Stimulated activated effector memory CD8-positive, alpha-beta T cell treated with anti-CD3 and anti-CD28 coated beads, Interleukin-12 subunit alpha, Interleukin-12 subunit beta, amount 100 ng/mL, for 72 hours (primary cell): Measurements from ENCODE around the gene LRRC40.
A peak's percentile ranks its signal among the peaks of the same experiment; 100 is the strongest.
"Not testable (repeated sequence)": the region's sequence is repeated elsewhere in the genome, so short reads cannot be mapped to it uniquely, and the experiment has no call there.

Experiments used
- ATAC-seq: fragments of 150-1000 bp; cut with Tn5 transposase; 2 replicates; pipeline ENCODE4 v1.10.0; 2021
- DNase-seq, 2 donors: peaks; one replicate each; pipeline ENCODE4 v3.0.0; 2021 to 2022; ENCODE audit warnings: low spot score in 2 of 2
- H3K27ac Mint-ChIP-seq: one replicate; pipeline ENCODE4 v1.8.0; 2022; ENCODE audit warnings: mild to moderate bottlenecking, mixed read lengths
- H3K36me3 Mint-ChIP-seq: one replicate; pipeline ENCODE4 v1.8.0; 2022; ENCODE audit warnings: mild to moderate bottlenecking, mixed read lengths
- H3K4me1 Mint-ChIP-seq: one replicate; pipeline ENCODE4 v1.8.0; 2022; ENCODE audit warnings: mixed read lengths
- H3K4me3 Mint-ChIP-seq: one replicate; pipeline ENCODE4 v1.8.0; 2022; ENCODE audit warnings: mild to moderate bottlenecking, mixed read lengths
- H3K9me3 Mint-ChIP-seq: one replicate; pipeline ENCODE4 v1.8.0; 2022; ENCODE audit warnings: mixed read lengths

Gene LRRC40

DNA sequence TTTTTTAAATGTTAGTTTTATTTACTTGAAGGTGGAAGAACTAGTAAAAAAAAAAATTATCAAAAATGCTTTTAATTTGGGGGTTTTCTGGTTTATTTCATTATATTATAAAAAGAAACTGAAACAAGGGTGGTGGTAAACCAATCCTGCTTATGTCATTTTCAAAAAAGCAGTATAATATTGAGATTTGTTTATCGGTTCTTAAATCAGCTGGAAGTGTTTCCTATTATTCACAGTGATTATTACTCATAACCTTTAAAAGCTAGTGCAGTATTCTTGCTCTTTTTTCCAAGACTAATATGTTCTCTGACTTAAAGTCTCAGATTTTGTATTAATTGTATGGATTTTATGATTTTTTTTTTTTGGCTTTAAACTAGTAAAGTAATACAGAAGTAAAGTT is 5.4 kb upstream of the LRRC40 start:
- peaks cover 67% of the 10 kb centered on the region for H3K36me3 Mint-ChIP-seq
- no peak for DNase-seq
- H3K9me3 Mint-ChIP-seq, result no peaks in the 10 kb centered on the region
- no peak overlapping the region for H3K4me3 Mint-ChIP-seq
- peaks cover 22% of the 10 kb centered on the region for H3K4me1 Mint-ChIP-seq
- H3K27ac Mint-ChIP-seq, result no peak overlapping the region
- ATAC-seq, result peak; percentile 79

DNA sequence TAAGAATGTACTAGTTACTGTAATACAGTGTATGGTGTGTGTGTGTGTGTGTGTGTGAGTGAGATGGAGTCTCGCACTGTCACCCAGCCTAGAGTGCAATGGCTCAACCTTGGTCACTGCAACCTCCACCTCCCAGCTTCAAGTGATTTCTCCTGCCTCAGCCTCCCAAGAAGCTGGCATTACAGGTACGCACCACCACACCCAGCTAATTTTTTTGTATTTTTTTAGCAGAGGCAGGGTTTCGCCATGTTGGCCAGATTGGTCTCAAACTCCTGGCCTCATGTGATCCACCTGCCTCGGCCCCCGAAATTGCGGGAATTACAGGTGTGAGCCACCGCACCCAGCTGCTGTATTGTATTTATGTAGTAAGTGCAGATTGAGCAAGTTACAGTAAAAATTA is 2.9 kb upstream of the LRRC40 start:
- no peak overlapping the region for H3K4me3 Mint-ChIP-seq
- DNase-seq, result no peak
- peaks cover 66% of the 10 kb centered on the region for H3K36me3 Mint-ChIP-seq
- no peak for ATAC-seq
- H3K9me3 Mint-ChIP-seq, result no peaks in the 10 kb centered on the region
- H3K27ac Mint-ChIP-seq, result no peak overlapping the region
- peaks cover 38% of the 10 kb centered on the region for H3K4me1 Mint-ChIP-seq

DNA sequence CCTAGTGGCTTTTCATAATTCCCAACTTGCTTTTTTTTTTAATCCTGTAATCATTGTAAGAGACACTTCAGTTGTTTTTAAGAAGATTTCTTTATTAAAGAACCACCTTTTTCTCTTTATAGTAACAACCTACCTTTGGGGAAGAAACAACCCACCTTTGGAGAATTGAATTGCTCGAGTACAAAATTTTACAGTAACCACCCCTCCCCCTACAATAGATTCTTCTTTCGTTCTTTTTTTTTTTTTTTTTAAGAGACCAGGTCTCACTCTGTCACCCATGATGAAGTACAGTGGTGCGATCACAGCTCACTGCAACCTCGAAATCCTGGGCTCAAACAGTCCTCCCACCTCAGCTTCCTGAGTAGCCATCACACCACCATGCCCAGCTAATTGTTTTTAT is 2.1 kb upstream of the LRRC40 start:
- peak overlapping the region; percentile 73 for H3K27ac Mint-ChIP-seq
- DNase-seq, result no peak
- H3K4me3 Mint-ChIP-seq, result peak overlapping the region; percentile 95
- no peaks in the 10 kb centered on the region for H3K9me3 Mint-ChIP-seq
- peaks cover 60% of the 10 kb centered on the region for H3K36me3 Mint-ChIP-seq
- H3K4me1 Mint-ChIP-seq, result peaks cover 43% of the 10 kb centered on the region
- no peak for ATAC-seq

DNA sequence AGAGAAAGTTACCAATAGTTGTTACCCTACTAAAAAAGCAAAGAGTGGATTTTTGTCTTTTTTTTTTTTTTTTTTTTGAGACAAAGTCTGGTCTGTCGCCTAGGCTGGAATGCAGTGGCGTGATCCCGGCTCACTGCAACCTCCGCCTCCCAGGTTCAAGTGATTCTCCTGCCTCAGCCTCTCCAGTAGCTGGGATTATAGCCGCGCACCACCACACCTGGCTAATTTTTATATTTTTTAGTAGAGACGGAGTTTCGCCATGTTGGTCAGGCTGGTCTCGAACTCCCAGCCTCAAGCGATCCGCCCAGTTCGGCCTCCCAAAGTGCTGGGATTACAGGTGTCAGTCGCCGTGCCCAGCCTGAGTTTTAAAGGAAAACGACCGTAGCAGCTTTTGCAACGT is 1.5 kb upstream of the LRRC40 start:
- not testable (repeated sequence) for H3K9me3 Mint-ChIP-seq, DNase-seq, ATAC-seq
- H3K36me3 Mint-ChIP-seq, result peaks cover 54% of the 10 kb centered on the region
- peaks cover 49% of the 10 kb centered on the region for H3K4me1 Mint-ChIP-seq
- H3K4me3 Mint-ChIP-seq, result peak overlapping the region; percentile 95
- H3K27ac Mint-ChIP-seq, result peak overlapping the region; percentile 97

DNA sequence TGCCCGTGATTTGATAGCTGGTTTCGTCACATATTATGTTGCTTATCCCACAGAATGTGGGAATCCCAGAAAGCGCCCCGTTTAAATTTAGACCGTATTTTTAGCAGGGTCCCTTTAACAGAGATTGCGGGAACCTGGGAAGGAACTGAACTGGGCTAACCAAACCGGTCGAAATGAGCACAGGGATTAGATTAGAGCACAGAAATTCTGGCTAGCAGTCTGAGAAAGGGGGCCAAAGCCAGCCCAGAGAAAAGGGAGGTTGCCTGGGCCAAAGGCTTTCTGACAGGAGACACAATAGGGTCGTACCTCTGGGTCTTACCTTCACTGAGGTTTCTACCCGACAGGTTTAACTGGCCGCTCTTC is 327 bp downstream of the LRRC40 start:
- no peak for DNase-seq
- peak; percentile 39 for ATAC-seq
- H3K36me3 Mint-ChIP-seq, result peaks cover 50% of the 10 kb centered on the region
- H3K27ac Mint-ChIP-seq, result peak overlapping the region; percentile 97
- H3K4me1 Mint-ChIP-seq, result peaks cover 44% of the 10 kb centered on the region
- H3K9me3 Mint-ChIP-seq, result no peaks in the 10 kb centered on the region
- peak overlapping the region; percentile 95 for H3K4me3 Mint-ChIP-seq

DNA sequence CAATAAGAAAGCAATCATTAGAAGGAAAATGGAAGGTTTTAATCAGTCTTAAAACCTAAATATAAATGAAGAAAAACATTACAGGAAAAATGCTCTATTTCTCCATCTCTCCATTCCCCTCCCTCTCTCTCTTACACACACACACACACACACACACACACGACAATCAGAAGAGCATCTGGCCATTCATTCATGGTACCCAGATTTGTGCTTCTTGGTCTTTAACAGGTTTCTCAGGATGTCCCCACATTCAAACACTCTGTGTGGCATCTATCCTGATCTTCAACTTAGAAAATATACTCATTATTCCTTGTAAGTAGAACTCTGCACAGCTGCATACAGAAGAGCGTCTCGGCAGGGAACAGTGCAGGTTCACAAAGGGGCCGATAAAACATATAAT is 779 bp downstream of the LRRC40 start:
- Mint-ChIP-seq H3K9me3 (no peaks in the 10 kb centered on the region), H3K4me1 (peaks cover 42% of the 10 kb centered on the region), H3K4me3 (peak overlapping the region; percentile 95), H3K27ac (peak overlapping the region; percentile 97), H3K36me3 (peaks cover 46% of the 10 kb centered on the region)
- no peak for ATAC-seq
- DNase-seq, result no peak

DNA sequence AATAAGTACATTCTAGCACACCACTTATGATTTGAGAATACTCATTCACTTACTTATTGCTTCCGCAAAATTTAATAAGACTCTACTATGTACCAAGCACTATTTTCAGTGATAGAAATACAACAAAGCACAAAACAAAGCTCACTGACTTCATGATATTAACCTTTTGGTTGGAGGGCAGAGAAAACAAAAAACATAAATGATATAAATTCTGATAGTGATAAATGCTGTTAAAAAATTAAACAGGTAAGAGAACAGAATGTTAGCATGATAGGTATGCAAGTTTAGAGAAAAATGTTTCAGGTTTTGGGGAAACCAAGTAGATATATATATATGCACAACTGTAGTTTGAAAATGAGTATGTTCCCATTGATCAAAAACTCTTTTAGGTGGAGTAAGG is 1.2 kb downstream of the LRRC40 start:
- DNase-seq (no peak), ATAC-seq (no peak)
- H3K4me1 Mint-ChIP-seq, result peaks cover 39% of the 10 kb centered on the region
- H3K36me3 Mint-ChIP-seq, result peaks cover 42% of the 10 kb centered on the region
- peak overlapping the region; percentile 97 for H3K27ac Mint-ChIP-seq
- no peaks in the 10 kb centered on the region for H3K9me3 Mint-ChIP-seq
- H3K4me3 Mint-ChIP-seq, result peak overlapping the region; percentile 95

DNA sequence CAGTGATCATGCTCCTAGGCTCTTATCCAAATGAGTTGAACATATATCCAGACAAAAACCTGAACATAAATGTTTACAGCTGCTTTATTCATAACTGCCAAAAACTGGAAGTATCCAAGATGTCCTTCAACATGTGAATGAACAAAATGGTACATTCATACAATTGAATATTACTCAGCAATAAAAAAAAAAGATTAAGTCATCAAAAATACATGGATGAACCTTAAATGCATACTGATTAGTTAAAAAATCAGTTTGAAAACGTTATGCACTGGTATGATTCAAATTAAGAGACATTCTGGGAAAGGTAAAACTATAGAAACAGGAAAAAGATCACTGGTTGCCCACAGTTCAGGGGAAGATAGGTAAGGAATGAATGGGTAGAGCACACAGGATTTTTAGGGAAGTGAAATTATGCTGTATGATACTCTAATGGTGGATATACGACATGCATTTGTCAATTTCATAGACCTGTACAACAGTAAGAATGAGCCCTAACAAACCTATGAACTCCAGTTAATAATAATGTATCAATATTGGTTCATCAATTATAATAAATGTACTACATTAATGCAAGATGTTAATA is 3.1 kb downstream of the LRRC40 start:
- H3K36me3 Mint-ChIP-seq, result peaks cover 23% of the 10 kb centered on the region
- no peak overlapping the region for H3K27ac Mint-ChIP-seq
- H3K4me3 Mint-ChIP-seq, result no peak overlapping the region
- peaks cover 29% of the 10 kb centered on the region for H3K4me1 Mint-ChIP-seq
- ATAC-seq (no peak), DNase-seq (no peak)
- H3K9me3 Mint-ChIP-seq, result no peaks in the 10 kb centered on the region

DNA sequence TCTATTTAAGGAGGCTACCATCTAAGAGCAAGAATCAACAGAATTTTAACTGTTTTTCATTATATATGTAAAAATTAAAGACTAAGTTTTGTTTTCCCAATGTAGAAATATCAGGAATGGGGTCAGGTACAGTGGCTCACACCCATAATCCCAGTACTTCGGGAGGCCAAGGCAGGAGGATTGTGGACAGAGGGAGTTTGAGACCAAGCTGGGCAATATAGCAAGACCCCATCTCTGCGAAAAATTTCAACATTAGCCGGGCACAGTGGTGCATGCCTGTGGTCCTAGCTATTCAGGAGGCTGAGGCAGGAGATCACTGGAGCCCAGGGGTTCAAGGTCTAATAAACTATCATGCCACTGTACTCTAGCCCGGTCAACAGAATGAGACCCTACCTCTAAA is 5.3 kb downstream of the LRRC40 start:
- no peak for ATAC-seq
- DNase-seq, result no peak
- Mint-ChIP-seq H3K27ac (no peak overlapping the region), H3K4me3 (no peak overlapping the region), H3K9me3 (no peaks in the 10 kb centered on the region), H3K4me1 (peaks cover 27% of the 10 kb centered on the region), H3K36me3 (peaks cover 11% of the 10 kb centered on the region)

DNA sequence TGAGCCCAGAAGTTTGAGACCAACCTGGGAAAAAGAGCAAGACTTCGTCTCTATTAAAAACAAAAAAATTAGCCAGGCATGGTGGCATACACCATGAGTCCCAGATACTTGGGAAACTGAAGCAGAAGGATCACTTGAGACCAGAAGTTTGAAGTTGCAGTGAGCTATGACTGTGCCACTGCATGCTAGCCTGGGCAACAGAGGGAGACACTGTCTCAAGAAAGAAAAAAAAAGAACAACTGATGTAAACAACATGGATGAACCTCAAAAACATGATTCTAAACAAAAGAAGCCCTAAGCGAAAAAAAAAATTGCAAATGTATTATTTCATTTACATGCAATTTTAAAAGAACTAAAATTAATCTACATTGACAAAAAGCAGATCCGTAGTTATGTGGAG is 9.0 kb downstream of the LRRC40 start:
- H3K9me3 Mint-ChIP-seq, result no peaks in the 10 kb centered on the region
- ATAC-seq (no peak), DNase-seq (no peak)
- peaks cover 8% of the 10 kb centered on the region for H3K36me3 Mint-ChIP-seq
- no peaks in the 10 kb centered on the region for H3K4me1 Mint-ChIP-seq
- H3K4me3 Mint-ChIP-seq, result no peak overlapping the region
- no peak overlapping the region for H3K27ac Mint-ChIP-seq

DNA sequence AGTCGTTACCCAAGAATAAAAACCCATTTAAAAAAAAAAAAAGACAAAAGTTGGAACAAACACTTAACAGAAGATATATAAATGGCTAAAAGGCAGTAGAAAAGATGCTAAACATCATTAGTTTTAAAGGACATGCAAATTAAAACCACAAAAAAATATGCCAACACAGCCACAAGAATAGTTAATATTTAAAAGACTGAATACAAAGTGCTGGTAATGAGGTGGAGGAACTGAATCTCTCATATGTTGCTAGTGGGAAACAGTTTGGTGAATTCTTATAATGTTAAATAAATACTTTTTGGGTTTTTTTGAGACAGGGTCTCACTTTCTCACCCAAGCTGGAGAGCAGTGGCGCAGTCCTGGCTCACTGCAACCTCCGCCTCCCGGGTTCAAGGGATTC is 10.0 kb downstream of the LRRC40 start:
- Mint-ChIP-seq H3K4me3 (no peak overlapping the region), H3K27ac (no peak overlapping the region), H3K36me3 (peaks cover 4% of the 10 kb centered on the region), H3K4me1 (no peaks in the 10 kb centered on the region), H3K9me3 (no peaks in the 10 kb centered on the region)
- DNase-seq (no peak), ATAC-seq (no peak)

DNA sequence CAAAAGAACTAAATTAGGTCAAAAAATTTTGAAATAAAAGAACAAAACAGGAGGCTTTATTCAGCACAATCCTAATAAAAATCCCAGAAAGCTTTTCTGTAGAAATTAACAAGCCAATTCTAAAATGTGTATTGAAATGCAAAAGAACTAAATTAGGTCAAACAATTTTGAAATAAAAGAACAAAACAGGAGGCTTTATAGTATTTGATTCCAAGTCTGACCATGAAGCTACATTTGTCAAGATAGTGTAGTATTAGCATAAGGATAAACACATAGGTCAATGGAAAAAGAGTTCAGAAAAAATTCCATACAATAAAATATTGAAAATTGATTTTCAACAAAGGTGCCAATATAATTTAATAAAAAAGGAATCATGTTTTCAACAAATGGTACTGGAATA is 10.8 kb downstream of the LRRC40 start:
- no peaks in the 10 kb centered on the region for H3K9me3 Mint-ChIP-seq
- DNase-seq (no peak), ATAC-seq (no peak)
- no peak overlapping the region for H3K4me3 Mint-ChIP-seq
- H3K27ac Mint-ChIP-seq, result no peak overlapping the region
- no peaks in the 10 kb centered on the region for H3K36me3 Mint-ChIP-seq
- H3K4me1 Mint-ChIP-seq, result no peaks in the 10 kb centered on the region

DNA sequence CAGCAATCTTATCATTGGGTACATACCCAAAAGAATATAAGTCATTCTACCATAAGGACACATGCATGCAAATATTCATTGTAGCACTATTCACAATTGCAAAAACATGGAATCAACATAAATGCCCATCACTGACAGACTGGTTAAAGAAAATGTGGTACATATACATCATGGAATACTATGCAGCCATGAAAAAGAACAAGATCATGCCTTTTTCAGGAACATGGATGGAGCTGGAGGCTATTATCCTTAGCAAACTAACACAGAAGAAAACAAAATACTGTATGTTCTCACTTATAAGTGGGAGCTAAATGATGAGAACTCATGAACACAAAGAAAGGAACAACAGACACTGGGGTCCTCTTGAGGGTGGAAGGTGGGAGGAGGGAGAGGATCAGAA is 12.9 kb downstream of the LRRC40 start:
- not testable (repeated sequence) for H3K4me1 Mint-ChIP-seq, H3K9me3 Mint-ChIP-seq, H3K4me3 Mint-ChIP-seq, DNase-seq, ATAC-seq, H3K27ac Mint-ChIP-seq, H3K36me3 Mint-ChIP-seq

DNA sequence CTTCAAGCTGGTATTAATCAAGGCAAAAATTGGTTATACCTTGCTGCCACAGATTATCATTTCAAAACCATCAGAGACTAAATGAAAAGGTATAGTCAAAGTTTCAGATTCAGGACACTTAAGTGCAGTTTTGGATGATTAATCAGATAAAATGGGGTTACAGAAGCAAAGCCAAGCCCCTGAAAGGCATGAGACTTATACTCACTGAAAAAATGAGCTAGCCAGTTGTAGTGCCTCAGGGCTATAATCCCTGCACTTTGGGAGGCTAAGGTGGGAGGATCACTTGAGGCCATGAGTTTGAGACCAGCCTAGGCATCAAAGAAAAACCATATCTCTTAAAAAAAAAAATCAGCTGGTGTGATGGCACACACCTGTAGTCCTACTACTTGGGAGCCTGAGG is 15.2 kb downstream of the LRRC40 start:
- Mint-ChIP-seq H3K9me3 (no peaks in the 10 kb centered on the region), H3K4me3 (no peak overlapping the region), H3K27ac (no peak overlapping the region), H3K4me1 (peaks cover 6% of the 10 kb centered on the region), H3K36me3 (no peaks in the 10 kb centered on the region)
- ATAC-seq (no peak), DNase-seq (no peak)

DNA sequence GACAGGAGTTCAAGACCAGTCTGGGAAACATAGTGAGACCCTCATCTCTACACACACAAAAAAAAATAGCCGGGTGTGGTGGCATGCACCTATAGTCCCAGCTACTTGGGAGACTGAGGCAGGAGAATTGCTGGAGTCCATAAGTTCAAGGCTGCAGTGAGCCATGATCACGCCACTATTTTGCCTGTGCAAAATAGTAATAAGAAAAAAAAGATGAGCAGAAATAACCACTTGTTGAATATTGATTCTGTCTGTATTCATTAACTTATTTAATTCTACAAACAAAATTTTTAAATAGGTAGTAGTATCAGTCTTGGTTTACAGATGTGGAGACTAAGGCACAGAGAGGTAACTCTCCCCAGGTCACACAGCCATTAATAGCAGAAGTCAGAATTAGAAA is 16.9 kb downstream of the LRRC40 start:
- ATAC-seq (no peak), DNase-seq (no peak)
- Mint-ChIP-seq H3K4me1 (peaks cover 6% of the 10 kb centered on the region), H3K9me3 (no peaks in the 10 kb centered on the region), H3K4me3 (no peak overlapping the region), H3K36me3 (peaks cover 12% of the 10 kb centered on the region), H3K27ac (no peak overlapping the region)

DNA sequence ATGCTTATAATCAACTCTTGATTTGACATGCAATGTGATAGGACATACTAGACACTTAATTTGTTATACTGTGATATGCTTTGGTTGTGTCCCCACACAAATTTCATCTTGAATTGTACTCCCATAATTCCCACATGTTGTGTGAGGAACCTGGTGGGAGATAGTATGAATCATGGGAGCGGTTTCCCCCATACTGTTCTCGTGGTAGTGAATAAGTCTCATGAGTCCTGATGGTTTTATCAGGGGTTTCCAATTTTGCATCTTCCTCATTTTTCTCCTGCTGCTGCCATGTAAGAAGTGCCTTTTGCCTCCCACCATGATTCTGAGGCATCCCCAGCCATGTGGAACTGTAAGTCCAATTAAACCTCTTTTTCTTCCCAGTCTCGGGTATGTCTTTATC is 20.2 kb downstream of the LRRC40 start:
- ATAC-seq, DNase-seq, H3K4me1 Mint-ChIP-seq, H3K4me3 Mint-ChIP-seq, H3K27ac Mint-ChIP-seq, H3K9me3 Mint-ChIP-seq: not testable (repeated sequence)
- peaks cover 37% of the 10 kb centered on the region for H3K36me3 Mint-ChIP-seq

DNA sequence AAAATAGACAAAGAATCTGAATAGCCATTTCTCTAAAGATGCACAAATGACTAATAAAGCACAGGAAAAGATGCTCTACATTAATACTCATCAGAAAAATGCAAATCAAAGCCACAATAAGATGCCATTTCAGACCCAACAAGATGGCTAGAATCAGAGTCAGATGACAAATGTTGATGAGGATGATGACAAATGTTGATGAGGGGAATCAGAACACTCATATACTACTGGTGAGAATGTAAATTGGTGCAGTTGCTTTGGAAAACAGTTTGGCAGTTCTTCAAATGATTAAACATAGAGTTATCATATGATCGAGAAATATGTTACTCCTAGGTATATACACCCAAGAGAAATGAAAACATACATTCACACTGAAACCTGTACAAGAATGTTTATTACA is 33.9 kb downstream of the LRRC40 start:
- no peak overlapping the region for H3K4me3 Mint-ChIP-seq
- no peaks in the 10 kb centered on the region for H3K9me3 Mint-ChIP-seq
- H3K4me1 Mint-ChIP-seq, result peaks cover 15% of the 10 kb centered on the region
- peaks cover 48% of the 10 kb centered on the region for H3K36me3 Mint-ChIP-seq
- no peak overlapping the region for H3K27ac Mint-ChIP-seq
- no peak for DNase-seq
- ATAC-seq, result peak; percentile 55
